NK-92 (cell line): ENCODE measurements around the gene GSN.

Source experiments
- DNase-seq: peaks from one replicate; lab custom pipeline; 2025; ENCODE audit not compliant: unreplicated experiment; lab: John Stamatoyannopoulos, UW

GSN gene

GRCh38 chr9:121267689-121268597 lies at the start of gene GSN:
TSS of gene GSN (plus strand) at chr9:121268162. CDS start at chr9:121301972, 33,810 bp downstream.
- DNase-seq = no peak

DNA sequence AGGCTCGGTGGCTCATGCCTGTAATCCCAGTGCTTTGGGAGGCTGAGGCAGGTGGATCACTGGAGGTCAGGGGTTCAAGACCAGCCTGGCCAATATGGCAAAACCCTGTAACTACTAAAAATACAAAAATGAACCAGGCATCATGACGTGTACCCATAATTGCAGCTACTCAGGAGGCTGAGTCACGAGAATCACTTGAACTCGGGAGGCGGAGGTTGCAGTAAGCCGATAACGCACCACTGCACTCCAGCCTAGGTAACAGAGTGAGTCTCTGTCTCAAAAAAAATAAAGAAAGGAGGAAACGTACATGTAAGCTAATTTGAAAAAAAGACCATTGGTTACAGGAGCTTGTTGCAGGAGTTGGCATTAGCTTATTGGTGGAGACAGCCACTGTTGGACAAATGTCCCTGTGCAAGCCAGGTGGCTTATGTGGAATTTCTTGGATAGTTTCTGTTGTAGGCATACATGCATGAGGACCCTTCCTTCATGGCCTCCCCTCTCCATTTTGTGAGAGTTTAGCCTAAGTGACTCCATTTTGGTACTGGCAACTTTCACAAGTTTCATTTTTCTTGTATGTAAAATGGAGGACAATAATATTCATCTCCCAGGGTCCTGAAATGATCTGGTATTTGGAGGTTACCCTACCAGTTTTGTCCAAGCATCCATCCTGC lies 49.5 kb upstream of the GSN start:
- DNase-seq = no peak

- DNase-seq = no peak
Measured at GRCh38 chr9:121219530-121219929, 48.4 kb upstream of the GSN start.

GRCh38 chr9:121220996-121221663 lies 46.8 kb upstream of the GSN start:
- DNase-seq = no peak

GRCh38 chr9:121221664-121222055 lies 46.3 kb upstream of the GSN start:
- DNase-seq = no peak

DNA sequence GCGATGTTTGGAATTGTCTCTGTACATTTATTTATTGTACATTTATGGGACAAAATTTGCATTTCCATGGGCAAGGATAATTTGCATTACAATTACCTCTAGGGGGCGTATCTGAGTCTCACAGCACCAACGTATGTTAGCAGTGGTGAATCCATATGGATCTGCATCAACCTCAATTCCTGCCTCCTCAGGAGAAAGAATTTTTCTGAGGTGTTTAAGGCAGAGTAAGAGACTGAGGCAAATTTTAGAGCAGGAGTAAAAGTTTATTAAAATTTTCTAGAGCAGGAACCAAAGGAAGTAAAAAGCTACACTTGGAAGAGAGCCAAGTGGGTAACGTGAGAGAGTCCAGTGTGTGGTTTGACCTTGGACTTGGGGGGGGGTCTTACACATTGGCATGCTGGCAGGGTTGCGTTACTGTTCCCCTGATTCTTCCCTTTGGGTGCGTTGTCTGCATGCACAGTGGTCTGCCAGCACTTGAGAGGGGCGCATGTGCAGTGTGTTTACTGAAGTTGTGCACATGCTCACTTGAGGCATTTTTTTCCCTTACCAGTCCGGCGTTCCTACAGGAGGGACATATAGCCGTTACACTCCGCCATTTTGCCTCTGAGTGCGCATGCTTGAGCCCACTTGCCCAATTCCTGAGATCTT lies 45.3 kb upstream of the GSN start:
- DNase-seq = no peak

DNA sequence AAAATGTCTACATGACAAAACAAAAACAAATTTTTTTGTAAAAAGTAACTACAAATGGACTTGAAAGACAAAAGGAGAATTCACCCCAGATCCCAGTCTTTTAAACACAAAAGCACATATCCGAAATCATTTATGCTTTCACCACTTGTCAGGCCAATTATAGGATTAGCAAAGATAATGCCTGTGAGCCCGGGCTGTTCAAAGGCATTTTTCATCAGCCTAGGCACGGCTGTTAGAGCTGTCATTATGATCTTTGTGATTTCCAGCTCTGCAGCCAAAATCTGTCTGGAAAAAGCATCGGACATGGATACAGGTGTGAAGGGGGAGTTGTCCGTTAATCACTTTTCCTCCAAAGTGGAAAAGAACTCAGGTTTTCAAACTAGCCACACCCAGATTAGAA lies 42.7 kb upstream of the GSN start:
- DNase-seq = no peak

GRCh38 chr9:121226175-121226574 lies 41.8 kb upstream of the GSN start:
- DNase-seq = no peak

DNA sequence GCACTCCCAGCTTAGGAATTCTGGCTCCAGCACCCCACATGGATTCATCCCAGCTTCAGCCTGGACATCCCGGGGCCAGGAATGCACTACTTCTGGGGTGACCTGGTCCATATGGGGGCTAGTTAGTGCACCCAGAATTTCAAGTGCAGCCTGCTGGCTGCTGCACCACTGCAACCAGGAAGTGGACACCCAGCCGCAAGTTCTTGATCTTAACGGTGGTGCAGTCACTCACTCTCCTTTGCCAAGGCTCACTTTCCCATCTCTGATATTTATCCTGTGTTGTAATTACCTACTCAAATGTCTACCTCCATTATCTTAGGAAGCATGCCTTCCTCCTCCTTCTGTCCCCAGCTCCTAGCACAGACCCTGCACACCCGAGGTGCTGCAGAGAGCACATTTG lies 40.1 kb upstream of the GSN start:
- DNase-seq = no peak

DNA sequence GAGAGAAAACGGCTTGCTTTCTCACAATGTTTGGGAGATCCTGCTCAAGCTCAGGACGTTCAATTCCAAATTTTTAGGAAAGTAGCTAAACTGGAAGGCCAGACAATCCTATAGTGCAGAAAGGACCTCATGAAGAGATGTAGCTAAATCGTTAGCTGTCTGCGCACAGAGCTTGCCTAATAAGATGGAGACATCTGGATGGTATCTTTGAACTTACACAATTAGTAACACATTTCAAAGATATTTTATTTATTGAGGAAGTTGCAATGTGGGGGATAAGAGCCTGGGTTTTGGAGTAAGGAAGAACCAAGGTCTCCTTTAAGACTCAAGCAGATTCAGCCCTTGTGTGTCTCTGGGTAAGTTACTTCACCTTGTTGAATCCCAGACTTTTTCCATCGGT lies 37.7 kb upstream of the GSN start:
- DNase-seq = no peak

- no peak for DNase-seq
Measured at GRCh38 chr9:121232251-121232650, 35.7 kb upstream of the GSN start.

- no peak for DNase-seq
Measured at GRCh38 chr9:121233906-121234831, 33.8 kb upstream of the GSN start.

GRCh38 chr9:121234832-121235161 lies 33.2 kb upstream of the GSN start:
- no peak for DNase-seq

- no peak for DNase-seq
Measured at GRCh38 chr9:121235512-121235911, 32.5 kb upstream of the GSN start.

DNA sequence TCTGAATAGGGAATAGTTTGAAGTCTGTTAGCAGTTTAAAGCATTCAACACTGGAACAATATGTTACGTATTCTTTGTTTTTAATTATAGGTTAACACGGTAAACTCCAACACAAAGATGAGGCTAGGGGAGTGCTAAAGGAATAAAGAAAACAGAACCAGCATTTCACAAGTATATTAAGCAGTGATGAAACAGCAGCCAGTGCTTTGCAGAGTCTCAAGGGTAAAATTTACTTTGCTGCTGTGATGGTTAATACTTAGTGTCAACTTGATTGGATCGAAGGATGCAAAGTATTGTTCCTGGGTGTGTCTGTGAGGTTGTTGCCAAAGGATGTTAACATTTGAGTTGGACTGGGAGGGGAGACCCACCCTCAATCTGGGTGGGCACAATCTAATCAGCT lies 30.0 kb upstream of the GSN start:
- DNase-seq = no peak

- no peak for DNase-seq
Measured at GRCh38 chr9:121239071-121239470, 28.9 kb upstream of the GSN start.

DNA sequence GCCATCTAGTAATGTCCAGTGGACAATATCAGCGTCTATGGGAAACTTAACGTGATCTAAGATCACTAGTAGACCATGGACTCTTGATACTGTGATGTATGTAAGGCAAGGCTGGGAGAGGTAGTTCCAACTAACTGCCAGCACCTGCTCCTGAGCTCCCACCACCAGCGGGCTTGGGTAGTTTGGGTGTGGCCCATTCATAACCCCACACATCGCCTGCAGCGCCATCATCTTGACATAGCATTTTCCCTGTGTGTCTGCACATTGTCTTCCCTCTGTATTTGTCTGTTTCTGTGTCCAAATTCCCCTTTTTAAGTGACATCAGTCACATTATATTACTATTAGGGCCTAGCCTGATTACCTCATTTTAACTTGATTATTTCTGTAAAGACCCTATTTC lies 28.1 kb upstream of the GSN start:
- no peak for DNase-seq

- no peak for DNase-seq
Measured at GRCh38 chr9:121240472-121241135, 27.4 kb upstream of the GSN start.

GRCh38 chr9:121242219-121242958 lies 25.6 kb upstream of the GSN start:
- DNase-seq = no peak
